SK-N-SH treated with all-trans-retinoic acid at 6 μM for 48 hours (cell line): Measurements from ENCODE around the gene SRRM3.
"Not testable (repeated sequence)": the region's sequence is repeated elsewhere in the genome, so short reads cannot be mapped to it uniquely, and the experiment has no call there.

Experiments used
- ATAC-seq: fragments of 200-7000 bp; cut with Tn5 transposase; 3 replicates; pipeline ENCODE4 v1.9.1; 2020; ENCODE audit warnings: mild to moderate bottlenecking, moderate library complexity
- BACH2 ChIP-seq: fragments of 250-450 bp; sonication (Bioruptor Pico); IDR thresholded peaks from 2 replicates; pipeline ENCODE4 v1.9.0; 2021; ENCODE audit warnings: mild to moderate bottlenecking, borderline replicate concordance
- CSDC2 ChIP-seq: fragments of 250-450 bp; sonication (Bioruptor Pico); IDR thresholded peaks from 2 replicates; pipeline ENCODE4 v1.5.0; 2020; ENCODE audit warnings: mild to moderate bottlenecking, moderate library complexity
- ESRRG ChIP-seq: fragments of 250-450 bp; sonication (Bioruptor Pico); IDR thresholded peaks from 2 replicates; pipeline ENCODE4 v1.6.1; 2021; ENCODE audit warnings: mild to moderate bottlenecking
- GLIS3 ChIP-seq: fragments of 250-450 bp; sonication (Bioruptor Pico); IDR thresholded peaks from 2 replicates; pipeline ENCODE4 v1.5.0; 2020; ENCODE audit warnings: mild to moderate bottlenecking, moderate library complexity
- OSR1 ChIP-seq: fragments of 250-450 bp; sonication (Bioruptor Pico); IDR thresholded peaks from 2 replicates; pipeline ENCODE4 v1.8.0; 2022; ENCODE audit warnings: moderate library complexity, mild to moderate bottlenecking, inconsistent platforms
- PPARA ChIP-seq: fragments of 250-450 bp; sonication (Bioruptor Pico); IDR thresholded peaks from 2 replicates; pipeline ENCODE4 v1.5.0; 2020; ENCODE audit warnings: mild to moderate bottlenecking, borderline replicate concordance
- RARB ChIP-seq: fragments of 250-450 bp; sonication (Bioruptor Pico); IDR thresholded peaks from 2 replicates; pipeline ENCODE4 v1.8.0; 2021; ENCODE audit warnings: mild to moderate bottlenecking, moderate library complexity
- SNAI2 ChIP-seq: fragments of 250-450 bp; sonication (Bioruptor Pico); IDR thresholded peaks from 2 replicates; pipeline ENCODE4 v1.5.0; 2020; ENCODE audit warnings: mild to moderate bottlenecking, moderate library complexity
- TOX ChIP-seq: fragments of 250-450 bp; sonication (Bioruptor Pico); IDR thresholded peaks from 2 replicates; pipeline ENCODE4 v1.8.0; 2021; ENCODE audit warnings: mild to moderate bottlenecking, moderate library complexity, borderline replicate concordance
- ZC3H10 ChIP-seq: fragments of 250-450 bp; sonication (Bioruptor Pico); IDR thresholded peaks from 2 replicates; pipeline ENCODE4 v1.5.1; 2021; ENCODE audit warnings: mild to moderate bottlenecking, moderate library complexity
- ZNF565 ChIP-seq: fragments of 450-650 bp; formaldehyde crosslinking; conservative IDR thresholded peaks from 2 replicates; pipeline ENCODE4 v1.5.0; 2020; ENCODE audit warnings: low read depth, mild to moderate bottlenecking, moderate library complexity
- ZNF8 ChIP-seq: fragments of 450-650 bp; formaldehyde crosslinking; IDR thresholded peaks from 2 replicates; pipeline ENCODE4 v1.5.0; 2020; ENCODE audit warnings: mild to moderate bottlenecking, moderate library complexity
- TF ChIP-seq, protein P1 (sequence below): fragments of 250-450 bp; sonication (Bioruptor Pico); IDR thresholded peaks from 2 replicates; pipeline ENCODE4 v1.5.1; 2021; ENCODE audit warnings: mild to moderate bottlenecking, moderate library complexity
- TF ChIP-seq, protein P2 (sequence below): fragments of 250-450 bp; sonication (Bioruptor Pico); IDR thresholded peaks from 2 replicates; pipeline ENCODE4 v1.8.0; 2021; ENCODE audit warnings: low read depth, mild to moderate bottlenecking, moderate library complexity, borderline replicate concordance
- TF ChIP-seq, protein P3 (sequence below): fragments of 250-450 bp; sonication (Bioruptor Pico); IDR thresholded peaks from 2 replicates; pipeline ENCODE4 v1.8.0; 2020; ENCODE audit warnings: mild to moderate bottlenecking, moderate library complexity, borderline replicate concordance
- TF ChIP-seq, protein P4 (sequence below): fragments of 250-450 bp; sonication (Bioruptor Pico); IDR thresholded peaks from 2 replicates; pipeline ENCODE4 v1.5.0; 2020; ENCODE audit warnings: mild to moderate bottlenecking, moderate library complexity
- TF ChIP-seq, protein P5 (sequence below): fragments of 250-450 bp; sonication (Bioruptor Pico); IDR thresholded peaks from 2 replicates; pipeline ENCODE4 v1.5.1; 2020; ENCODE audit warnings: low read depth, mild to moderate bottlenecking, moderate library complexity

The SRRM3 gene

DNA sequence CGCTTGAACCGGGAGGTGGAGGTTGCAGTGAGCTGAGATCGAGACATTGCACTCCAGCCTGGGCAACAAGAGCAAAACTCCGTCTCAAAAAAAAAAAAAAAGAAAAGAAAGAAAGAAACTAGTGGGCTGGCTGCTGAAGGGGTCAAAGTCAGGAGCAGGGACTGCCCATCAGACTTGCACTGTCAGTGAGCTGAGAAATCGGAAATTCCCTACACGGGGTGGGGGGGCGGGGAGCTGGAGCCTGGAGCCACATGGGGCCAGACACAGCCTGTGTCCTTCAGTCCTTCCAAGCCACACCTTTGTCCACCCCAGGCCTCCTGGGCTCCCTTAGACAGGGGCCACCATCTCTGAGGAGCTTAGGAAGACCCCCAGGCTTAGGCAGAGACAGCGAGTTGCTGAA is 34.5 kb downstream of the SRRM3 start:
- no peak for TF ChIP-seq ESRRG (CRISPR knock-in tag)
- TF ChIP-seq, protein P1, sequence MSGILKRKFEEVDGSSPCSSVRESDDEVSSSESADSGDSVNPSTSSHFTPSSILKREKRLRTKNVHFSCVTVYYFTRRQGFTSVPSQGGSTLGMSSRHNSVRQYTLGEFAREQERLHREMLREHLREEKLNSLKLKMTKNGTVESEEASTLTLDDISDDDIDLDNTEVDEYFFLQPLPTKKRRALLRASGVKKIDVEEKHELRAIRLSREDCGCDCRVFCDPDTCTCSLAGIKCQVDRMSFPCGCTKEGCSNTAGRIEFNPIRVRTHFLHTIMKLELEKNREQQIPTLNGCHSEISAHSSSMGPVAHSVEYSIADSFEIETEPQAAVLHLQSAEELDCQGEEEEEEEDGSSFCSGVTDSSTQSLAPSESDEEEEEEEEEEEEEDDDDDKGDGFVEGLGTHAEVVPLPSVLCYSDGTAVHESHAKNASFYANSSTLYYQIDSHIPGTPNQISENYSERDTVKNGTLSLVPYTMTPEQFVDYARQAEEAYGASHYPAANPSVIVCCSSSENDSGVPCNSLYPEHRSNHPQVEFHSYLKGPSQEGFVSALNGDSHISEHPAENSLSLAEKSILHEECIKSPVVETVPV (CRISPR knock-in tag) = no peak
- TF ChIP-seq, protein P2, sequence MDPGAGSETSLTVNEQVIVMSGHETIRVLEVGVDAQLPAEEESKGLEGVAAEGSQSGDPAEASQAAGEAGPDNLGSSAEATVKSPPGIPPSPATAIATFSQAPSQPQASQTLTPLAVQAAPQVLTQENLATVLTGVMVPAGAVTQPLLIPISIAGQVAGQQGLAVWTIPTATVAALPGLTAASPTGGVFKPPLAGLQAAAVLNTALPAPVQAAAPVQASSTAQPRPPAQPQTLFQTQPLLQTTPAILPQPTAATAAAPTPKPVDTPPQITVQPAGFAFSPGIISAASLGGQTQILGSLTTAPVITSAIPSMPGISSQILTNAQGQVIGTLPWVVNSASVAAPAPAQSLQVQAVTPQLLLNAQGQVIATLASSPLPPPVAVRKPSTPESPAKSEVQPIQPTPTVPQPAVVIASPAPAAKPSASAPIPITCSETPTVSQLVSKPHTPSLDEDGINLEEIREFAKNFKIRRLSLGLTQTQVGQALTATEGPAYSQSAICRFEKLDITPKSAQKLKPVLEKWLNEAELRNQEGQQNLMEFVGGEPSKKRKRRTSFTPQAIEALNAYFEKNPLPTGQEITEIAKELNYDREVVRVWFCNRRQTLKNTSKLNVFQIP (CRISPR knock-in tag) = no peak
- TF ChIP-seq, protein P3, sequence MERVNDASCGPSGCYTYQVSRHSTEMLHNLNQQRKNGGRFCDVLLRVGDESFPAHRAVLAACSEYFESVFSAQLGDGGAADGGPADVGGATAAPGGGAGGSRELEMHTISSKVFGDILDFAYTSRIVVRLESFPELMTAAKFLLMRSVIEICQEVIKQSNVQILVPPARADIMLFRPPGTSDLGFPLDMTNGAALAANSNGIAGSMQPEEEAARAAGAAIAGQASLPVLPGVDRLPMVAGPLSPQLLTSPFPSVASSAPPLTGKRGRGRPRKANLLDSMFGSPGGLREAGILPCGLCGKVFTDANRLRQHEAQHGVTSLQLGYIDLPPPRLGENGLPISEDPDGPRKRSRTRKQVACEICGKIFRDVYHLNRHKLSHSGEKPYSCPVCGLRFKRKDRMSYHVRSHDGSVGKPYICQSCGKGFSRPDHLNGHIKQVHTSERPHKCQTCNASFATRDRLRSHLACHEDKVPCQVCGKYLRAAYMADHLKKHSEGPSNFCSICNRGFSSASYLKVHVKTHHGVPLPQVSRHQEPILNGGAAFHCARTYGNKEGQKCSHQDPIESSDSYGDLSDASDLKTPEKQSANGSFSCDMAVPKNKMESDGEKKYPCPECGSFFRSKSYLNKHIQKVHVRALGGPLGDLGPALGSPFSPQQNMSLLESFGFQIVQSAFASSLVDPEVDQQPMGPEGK (CRISPR knock-in tag) = no peak

DNA sequence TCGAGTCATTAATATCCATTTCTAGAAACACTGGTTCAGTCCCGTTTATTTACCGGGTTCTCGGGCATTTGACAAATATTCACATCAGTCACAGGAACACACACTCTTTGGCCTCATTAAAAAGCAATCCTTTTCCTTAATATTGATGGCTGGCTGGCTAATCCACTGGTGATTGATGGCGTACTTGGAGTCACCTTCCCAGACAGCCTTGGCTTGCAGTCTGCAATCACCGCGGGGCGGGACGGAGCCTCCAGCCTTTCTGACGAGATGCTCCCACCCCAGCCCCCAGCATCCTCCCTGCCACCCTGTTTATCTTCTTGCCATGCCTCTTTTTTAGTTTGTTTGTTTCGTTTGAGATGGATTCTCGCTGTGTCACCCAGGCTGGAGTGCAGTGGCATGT is 36.6 kb downstream of the SRRM3 start:
- no peak for TF ChIP-seq CSDC2 (CRISPR knock-in tag)
- TF ChIP-seq RARB (CRISPR knock-in tag) = no peak
- no peak for TF ChIP-seq GLIS3 (CRISPR knock-in tag)
- TF ChIP-seq ZC3H10 = no peak
- no peak for TF ChIP-seq ZNF565 (CRISPR knock-in tag)
- TF ChIP-seq PPARA (CRISPR knock-in tag) = no peak
- no peak for TF ChIP-seq SNAI2 (CRISPR knock-in tag)
- TF ChIP-seq OSR1 (CRISPR knock-in tag) = no peak
- TF ChIP-seq, protein P4, sequence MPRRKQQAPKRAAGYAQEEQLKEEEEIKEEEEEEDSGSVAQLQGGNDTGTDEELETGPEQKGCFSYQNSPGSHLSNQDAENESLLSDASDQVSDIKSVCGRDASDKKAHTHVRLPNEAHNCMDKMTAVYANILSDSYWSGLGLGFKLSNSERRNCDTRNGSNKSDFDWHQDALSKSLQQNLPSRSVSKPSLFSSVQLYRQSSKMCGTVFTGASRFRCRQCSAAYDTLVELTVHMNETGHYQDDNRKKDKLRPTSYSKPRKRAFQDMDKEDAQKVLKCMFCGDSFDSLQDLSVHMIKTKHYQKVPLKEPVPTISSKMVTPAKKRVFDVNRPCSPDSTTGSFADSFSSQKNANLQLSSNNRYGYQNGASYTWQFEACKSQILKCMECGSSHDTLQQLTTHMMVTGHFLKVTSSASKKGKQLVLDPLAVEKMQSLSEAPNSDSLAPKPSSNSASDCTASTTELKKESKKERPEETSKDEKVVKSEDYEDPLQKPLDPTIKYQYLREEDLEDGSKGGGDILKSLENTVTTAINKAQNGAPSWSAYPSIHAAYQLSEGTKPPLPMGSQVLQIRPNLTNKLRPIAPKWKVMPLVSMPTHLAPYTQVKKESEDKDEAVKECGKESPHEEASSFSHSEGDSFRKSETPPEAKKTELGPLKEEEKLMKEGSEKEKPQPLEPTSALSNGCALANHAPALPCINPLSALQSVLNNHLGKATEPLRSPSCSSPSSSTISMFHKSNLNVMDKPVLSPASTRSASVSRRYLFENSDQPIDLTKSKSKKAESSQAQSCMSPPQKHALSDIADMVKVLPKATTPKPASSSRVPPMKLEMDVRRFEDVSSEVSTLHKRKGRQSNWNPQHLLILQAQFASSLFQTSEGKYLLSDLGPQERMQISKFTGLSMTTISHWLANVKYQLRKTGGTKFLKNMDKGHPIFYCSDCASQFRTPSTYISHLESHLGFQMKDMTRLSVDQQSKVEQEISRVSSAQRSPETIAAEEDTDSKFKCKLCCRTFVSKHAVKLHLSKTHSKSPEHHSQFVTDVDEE = no peak
- TF ChIP-seq, protein P5, sequence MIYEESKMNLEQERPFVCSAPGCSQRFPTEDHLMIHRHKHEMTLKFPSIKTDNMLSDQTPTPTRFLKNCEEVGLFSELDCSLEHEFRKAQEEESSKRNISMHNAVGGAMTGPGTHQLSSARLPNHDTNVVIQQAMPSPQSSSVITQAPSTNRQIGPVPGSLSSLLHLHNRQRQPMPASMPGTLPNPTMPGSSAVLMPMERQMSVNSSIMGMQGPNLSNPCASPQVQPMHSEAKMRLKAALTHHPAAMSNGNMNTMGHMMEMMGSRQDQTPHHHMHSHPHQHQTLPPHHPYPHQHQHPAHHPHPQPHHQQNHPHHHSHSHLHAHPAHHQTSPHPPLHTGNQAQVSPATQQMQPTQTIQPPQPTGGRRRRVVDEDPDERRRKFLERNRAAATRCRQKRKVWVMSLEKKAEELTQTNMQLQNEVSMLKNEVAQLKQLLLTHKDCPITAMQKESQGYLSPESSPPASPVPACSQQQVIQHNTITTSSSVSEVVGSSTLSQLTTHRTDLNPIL = no peak
- no peak for TF ChIP-seq ZNF8 (CRISPR knock-in tag)
- TF ChIP-seq BACH2 = no peak
- TF ChIP-seq TOX = no peak
- TF ChIP-seq, protein P3 (CRISPR knock-in tag) = no peak
- no peak for ATAC-seq

More for the DNA sequence above, 34.5 kb downstream of the SRRM3 start:
- ATAC-seq = no peak

DNA sequence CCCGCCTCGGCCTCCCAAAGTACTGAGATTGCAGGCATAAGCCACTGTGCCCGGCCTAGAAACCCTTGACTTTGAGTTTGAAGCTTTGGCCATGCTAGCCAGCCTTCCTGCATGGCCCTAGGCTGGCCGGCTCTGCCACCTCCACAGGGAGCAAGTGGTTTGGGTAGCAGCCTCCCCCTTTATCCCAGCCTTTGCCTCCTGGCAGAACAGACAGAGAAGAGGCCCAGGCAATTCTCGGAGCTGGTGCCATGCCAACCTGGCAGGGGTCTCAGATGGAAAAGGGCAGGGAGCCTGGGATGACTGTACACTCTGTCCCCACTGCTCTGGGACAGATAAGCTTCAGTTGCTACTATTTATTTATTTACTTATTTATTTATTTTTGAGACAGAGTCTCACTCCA is 39.4 kb downstream of the SRRM3 start:
- no peak for ATAC-seq
- TF ChIP-seq, protein P3 (CRISPR knock-in tag) = no peak
- no peak for TF ChIP-seq GLIS3 (CRISPR knock-in tag)

DNA sequence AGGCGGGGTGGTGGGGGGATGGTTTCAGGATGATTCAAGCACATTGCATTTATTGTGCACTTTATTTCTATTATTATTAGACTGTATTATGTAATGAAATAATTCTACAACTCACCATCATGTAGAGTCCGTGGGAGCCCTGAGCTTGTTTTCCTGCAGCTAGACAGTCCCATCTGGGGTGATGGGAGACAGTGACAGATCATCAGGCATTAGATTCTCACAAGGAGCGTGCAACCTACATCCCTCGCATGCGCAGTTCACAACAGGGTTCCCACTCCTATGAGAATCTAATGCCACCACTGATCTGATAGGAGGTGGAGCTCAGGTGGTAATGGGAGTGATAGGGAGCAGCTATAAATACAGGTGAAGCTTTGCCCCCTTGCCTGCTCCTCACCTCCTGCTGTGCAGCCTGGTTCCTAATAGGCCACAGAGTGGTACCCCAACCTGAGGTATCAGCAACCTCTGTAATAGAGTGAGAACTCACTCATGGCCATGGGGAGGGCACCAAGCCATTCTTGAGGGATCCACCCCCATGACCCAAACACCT is 40.9 kb downstream of the SRRM3 start:
- ATAC-seq = not testable (repeated sequence)
